ENCODE data around the gene RAD51B.
A peak's percentile ranks its signal among the peaks of the same experiment; 100 is the strongest.

The RAD51B gene

GRCh38 chr14:68569970-68570409 lies 750.4 kb downstream of the RAD51B start:
- no peak for DNase-seq

DNA sequence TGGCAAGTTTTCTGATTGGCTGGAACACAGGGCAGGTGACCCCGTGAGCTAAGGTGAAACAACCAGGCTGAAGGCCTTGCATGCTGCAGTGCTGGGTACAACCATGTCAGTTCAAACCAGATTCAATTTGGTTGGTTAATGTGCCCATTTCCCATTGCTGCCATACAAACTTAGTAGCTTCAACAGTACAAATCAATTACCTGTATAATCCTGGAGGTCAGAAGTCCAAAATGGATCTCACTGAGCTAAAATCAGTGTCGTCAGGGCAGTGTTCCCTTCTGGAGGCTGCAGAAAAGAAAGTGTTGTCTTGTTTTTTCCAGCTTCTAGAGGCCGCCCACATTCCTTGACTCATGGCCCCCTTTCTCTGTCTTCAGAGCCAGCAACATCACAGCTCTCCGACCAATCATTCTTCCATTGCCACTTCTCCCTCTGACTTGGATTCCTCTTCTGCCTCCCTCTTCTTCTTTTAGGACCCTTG lies 751.6 kb downstream of the RAD51B start:
- DNase-seq: no peak

GRCh38 chr14:68571928-68572525 lies 752.4 kb downstream of the RAD51B start:
- DNase-seq: no peak

DNA sequence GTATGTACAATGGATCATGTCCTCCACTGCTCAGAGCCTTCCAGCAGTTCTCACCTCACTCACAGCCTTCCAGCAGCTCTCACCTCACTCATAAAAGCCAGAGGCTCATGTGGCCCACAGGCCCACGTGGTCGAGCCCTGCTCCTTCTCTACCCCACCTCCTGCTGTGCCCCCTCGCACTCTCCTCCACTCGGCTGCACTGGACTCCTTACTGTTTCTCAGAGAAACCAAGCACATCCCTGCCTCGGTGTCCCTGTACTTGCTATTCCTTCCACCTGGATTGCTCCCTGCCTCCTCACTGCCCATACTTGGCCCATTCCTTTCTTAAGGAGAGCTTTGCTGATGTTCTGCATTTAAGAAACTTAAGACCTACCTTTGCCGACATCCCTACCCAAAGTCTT lies 753.5 kb downstream of the RAD51B start:
- DNase-seq: no peak

- no peak for DNase-seq
Measured at GRCh38 chr14:68573722-68574121, 754.1 kb downstream of the RAD51B start.

- no peak for DNase-seq
Measured at GRCh38 chr14:68574461-68574860, 754.9 kb downstream of the RAD51B start.

DNA sequence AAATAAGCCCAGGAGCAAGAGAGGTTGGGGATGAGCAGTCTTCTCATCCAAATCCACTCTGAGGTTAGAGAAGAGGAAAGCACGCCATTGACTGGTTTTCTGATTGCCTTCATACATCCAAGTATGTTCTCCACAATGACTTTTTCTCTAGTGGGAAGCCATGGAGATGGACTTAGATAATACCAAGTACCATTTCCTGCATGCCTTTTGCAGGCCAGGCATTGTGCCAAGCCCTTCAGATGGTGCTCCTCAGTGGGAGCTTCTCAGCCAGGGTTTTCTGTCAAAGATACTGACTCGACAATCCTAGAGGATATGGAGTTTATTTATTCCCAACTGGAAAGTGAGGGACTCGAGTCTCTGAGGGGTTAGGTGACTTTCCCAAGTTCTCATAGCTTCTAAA lies 755.3 kb downstream of the RAD51B start:
- DNase-seq: peak; percentile 80

DNA sequence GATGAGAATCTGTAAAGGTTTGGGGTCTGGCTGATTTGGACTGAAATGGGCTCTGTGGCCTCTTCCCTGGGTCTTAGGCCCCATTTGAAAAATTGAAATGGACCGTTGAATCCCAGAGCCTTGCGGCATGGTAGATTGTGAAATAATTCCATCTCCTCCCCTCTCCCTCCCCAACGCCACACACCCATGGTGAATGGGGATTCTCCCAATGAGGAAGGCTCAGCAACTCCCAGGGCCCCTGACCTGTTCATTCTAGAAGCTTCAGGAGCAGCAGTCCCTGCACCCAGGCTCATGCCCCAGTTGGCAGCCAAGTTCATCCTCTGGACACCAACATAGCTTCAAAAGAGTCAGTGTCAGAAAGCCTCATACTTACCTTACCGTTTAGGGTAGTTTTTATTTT lies 755.8 kb downstream of the RAD51B start:
- DNase-seq: no peak

- no peak for DNase-seq
Measured at GRCh38 chr14:68576031-68576430, 756.5 kb downstream of the RAD51B start.

DNA sequence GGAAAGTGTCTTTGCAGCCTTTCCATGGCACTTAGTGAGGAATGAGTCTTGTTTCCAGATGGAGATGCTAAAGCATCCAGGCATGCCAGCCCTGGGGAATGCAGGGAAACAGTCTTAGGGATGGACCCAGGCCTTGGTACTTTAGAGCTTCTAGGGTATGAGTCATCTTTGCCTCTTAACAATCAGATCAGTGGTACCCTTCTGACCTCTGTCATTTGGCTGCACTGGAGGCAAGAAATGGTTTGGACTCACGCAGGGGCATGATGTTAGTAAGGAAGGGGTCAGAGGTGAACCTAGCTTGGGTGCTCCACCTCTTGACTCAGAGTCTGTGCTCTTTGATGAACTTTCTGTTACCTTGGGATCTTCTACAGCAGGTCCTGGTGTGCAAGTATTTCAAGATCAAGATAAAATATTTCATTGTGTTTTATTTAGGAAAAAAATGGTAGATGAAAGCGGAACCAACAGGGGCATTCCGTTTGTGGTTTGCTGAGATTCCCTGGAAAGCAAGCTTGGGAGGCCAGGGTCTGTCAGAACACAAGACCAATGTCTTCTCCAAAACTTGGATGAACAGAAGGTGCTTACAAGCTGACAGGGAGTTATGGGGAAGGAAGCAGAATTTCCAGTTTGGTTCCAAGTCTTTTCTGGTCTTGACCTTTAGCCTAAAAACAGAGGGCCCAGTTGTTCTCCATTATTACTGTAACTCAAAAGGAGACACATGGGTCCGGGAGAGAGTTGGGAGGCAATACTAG lies 757.1 kb downstream of the RAD51B start:
- DNase-seq: peak; percentile 69

DNA sequence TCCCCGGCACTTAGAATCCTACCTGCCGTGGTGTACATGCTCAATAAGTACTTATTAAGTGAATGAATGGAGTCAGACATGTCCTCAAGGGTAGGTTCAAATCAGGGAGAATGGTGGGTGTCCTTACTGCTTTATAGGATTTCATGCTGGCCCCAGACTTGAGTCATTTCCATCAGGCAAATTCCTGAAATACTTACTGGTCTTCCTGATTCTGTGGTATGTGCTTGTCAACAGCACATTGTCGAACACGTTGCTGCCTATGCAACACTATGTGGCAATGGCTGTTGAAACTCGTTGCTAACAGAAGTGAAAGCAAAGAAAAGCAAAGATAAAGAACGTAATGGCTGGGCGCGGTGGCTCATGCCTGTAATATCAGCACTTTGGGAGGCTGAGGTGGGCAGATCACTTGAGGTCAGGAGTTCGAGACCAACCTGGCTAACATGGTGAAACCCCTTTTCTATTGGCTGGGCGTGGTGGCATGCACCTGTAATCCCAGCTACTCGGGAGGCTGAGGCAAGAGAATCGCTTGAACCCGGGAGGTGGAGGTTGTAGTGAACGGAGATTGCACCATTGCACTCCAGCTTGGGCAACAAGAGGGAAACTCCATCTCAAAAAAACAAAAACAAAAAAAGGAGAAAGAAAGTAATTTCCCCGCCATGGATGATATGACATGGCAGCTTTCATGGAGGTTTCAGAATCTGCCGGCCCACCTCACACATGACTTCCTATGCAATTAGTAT lies 758.4 kb downstream of the RAD51B start:
- peak; percentile 99 for DNase-seq

GRCh38 chr14:68578597-68578996 lies 759.0 kb downstream of the RAD51B start:
- no peak for DNase-seq

- no peak for DNase-seq
Measured at GRCh38 chr14:68580096-68580645, 760.6 kb downstream of the RAD51B start.

DNA sequence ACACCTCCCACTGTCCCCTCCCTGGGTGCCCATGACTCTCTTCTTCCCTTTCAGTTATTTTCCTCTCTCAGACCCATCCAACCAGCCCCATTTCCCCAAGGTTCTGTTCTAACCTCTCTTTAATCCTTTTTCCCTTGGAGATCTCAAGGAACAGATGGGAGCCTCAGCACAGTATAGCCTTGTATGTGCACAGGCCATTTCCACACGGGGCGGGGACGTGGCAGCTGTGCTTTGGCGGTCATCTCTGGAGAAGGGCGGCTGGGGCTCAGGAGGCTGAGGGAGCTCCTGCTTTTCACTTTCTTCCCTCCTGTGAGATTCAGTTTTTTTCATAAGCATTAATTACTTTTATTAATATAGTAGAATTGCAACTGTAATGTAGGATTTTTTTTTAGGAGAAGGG lies 761.1 kb downstream of the RAD51B start:
- no peak for DNase-seq

DNA sequence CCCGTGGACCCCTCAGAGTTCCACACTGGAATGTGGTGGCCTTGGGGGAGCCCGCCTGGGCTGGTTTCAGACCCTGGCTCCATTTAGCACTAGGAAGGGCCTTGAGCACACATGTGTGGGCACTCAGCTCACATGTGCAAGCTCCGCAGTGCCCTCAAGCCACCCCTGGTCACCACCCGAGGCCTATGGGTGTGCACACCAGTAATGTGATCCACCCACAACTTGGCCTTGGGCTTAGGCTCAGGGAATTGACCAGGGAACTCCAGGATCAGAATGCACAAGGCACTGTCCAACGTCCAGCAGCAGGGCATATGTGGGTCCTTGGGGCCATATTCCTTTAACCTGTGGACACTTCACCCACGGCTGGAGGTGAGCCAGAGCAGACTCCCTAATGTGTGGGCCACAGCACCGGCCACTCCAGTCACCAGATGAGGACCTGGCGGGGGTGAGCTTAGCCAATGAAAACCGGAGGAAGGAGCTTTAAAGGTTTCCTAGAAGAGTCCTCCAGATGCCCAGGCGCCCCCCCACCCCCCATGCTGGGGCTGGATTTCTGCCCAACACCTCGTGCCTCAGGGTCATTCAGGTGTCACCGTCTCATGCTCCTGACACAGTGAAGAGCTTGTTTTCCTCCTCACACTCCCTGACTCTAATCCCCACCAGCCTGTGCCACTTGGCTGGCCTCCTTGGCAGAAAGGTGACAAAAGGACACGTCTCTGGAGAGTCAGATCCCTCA lies 764.1 kb downstream of the RAD51B start:
- DNase-seq: no peak

DNA sequence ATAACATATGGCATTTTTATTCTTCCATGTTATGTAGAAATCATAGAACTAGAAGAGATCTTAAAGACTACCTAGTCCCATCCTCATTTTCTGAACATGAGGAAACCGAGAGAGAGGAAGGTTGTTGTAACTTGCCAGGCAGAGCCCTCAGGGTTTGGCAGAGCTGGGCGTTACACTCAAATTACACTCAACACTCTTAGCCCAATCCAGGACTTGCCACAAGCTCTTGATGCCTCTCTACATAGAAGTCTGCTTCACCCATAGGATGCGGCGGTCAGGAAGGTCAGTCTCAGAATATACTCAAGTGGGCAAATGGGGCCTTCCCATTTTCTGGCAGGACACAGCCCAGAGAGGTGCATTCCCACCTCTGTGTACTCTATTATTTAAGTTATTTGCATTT lies 765.2 kb downstream of the RAD51B start:
- no peak for DNase-seq

DNA sequence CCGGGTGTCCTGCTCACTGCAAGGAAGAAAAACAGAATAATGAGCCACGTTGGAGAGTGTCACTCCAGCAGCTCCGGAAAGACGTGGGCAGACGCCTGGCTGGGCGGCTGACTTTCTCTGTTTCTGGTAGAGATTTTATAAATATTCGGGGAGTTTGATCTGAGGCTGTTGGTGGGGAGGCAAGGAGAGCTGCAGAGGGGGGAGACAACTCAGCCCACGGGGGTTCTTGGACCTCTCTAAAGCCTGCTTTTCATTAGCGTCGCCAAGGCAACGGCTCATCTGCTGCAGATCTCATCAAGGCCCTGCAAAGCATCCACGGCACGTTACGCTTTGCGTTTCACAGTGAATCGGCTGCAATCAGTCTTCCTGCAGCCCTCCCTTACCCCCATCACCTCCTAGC lies 766.1 kb downstream of the RAD51B start:
- DNase-seq: peak; percentile 94

- peak; percentile 69 for DNase-seq
Measured at GRCh38 chr14:68586896-68587751, 767.5 kb downstream of the RAD51B start.

- no peak for DNase-seq
Measured at GRCh38 chr14:68587931-68588330, 768.4 kb downstream of the RAD51B start.

- peak; percentile 83 for DNase-seq
Measured at GRCh38 chr14:68589447-68590200, 770.0 kb downstream of the RAD51B start.

GRCh38 chr14:68590201-68590522 lies 770.6 kb downstream of the RAD51B start:
- DNase-seq: no peak
